ENCODE measurements around the gene MAPK11. TPM values are rescaled to one million over a fixed set of nuclear protein-coding genes. Genes with fewer than 3 reads are reported as not detected.

Gene MAPK11
- total RNA-seq, 1 experiment from 2014 or later: 7.6 TPM

GRCh38 chr22:50315289-50316113 is 45.3 kb upstream of the MAPK11 start:
- no peak overlapping the region for H2AFZ ChIP-seq (ENCODE audit: low read length)
- intact Hi-C loops (cut with micrococcal nuclease): no loop called here

GRCh38 chr22:50314455-50315288 is 44.5 kb upstream of the MAPK11 start:
- Histone ChIP-seq H3K9ac (ENCODE audit: low read length) (no peak overlapping the region), H4K20me1 (ENCODE audit: low read length) (no peaks in the 10 kb centered on the region), H3K36me3 (ENCODE audit: low read depth, low read length) (no peaks in the 10 kb centered on the region), H3K9me2 (replicated peaks; ENCODE audit: low read length) (no peaks in the 10 kb centered on the region), H2AFZ (ENCODE audit: low read length) (no peak overlapping the region), H3K27me3 (ENCODE audit: low read length) (no peaks in the 10 kb centered on the region), H3F3A (ENCODE audit: low read length, unreplicated experiment) (no peaks in the 10 kb centered on the region), H3K79me2 (ENCODE audit: low read length) (no peaks in the 10 kb centered on the region), H3K27ac (ENCODE audit: low read length) (no peak overlapping the region), H3K4me2 (ENCODE audit: low read length) (no peak overlapping the region), H3K9me3 (ENCODE audit: low read length) (no peaks in the 10 kb centered on the region), H3K4me3 (ENCODE audit: low read length) (no peak overlapping the region), H3K4me1 (ENCODE audit: insufficient read depth, low read length) (no peaks in the 10 kb centered on the region)
- BruUV-seq (replicated peaks): no TSS peak
- POLR2A ChIA-PET (ENCODE audit: unreplicated experiment): no interaction called here
- ATAC-seq (no peak), DNase-seq (no peak)
- intact Hi-C loops (cut with micrococcal nuclease): no loop called here
- TF ChIP-seq CTCF (conservative IDR thresholded peaks at IDR 0.05; ENCODE audit: low read depth, low read length): no peak
- no peak for TF ChIP-seq EZH2 (IDR thresholded peaks at IDR 0.05; ENCODE audit: low read length, unreplicated experiment)
- TF ChIP-seq EZH2phosphoT487 (IDR thresholded peaks at IDR 0.05; ENCODE audit: borderline replicate concordance, low read length): no peak
- CTCF ChIA-PET: no interaction called here

More at GRCh38 chr22:50315289-50316113, 45.3 kb upstream of the MAPK11 start:
- no peak overlapping the region for H3K4me3 ChIP-seq (ENCODE audit: low read length)
- no peak for TF ChIP-seq EZH2phosphoT487 (IDR thresholded peaks at IDR 0.05; ENCODE audit: borderline replicate concordance, low read length)
- H3K27ac ChIP-seq (ENCODE audit: low read length): no peak overlapping the region
- no peaks in the 10 kb centered on the region for H3K9me2 ChIP-seq (replicated peaks; ENCODE audit: low read length)
- H3K27me3 ChIP-seq (ENCODE audit: low read length): no peaks in the 10 kb centered on the region
- ATAC-seq: no peak
- no peak overlapping the region for H3K9ac ChIP-seq (ENCODE audit: low read length)
- no peak overlapping the region for H3K4me2 ChIP-seq (ENCODE audit: low read length)
- H3K79me2 ChIP-seq (ENCODE audit: low read length): no peaks in the 10 kb centered on the region
- no TSS peak for BruUV-seq (replicated peaks)
- H3F3A ChIP-seq (ENCODE audit: low read length, unreplicated experiment): no peaks in the 10 kb centered on the region
- POLR2A ChIA-PET (ENCODE audit: unreplicated experiment): no interaction called here
- no peaks in the 10 kb centered on the region for H3K36me3 ChIP-seq (ENCODE audit: low read depth, low read length)
- H4K20me1 ChIP-seq (ENCODE audit: low read length): no peaks in the 10 kb centered on the region
- no peaks in the 10 kb centered on the region for H3K4me1 ChIP-seq (ENCODE audit: insufficient read depth, low read length)
- CTCF ChIA-PET: no interaction called here
- H3K9me3 ChIP-seq (ENCODE audit: low read length): no peaks in the 10 kb centered on the region
- DNase-seq: no peak

- no peaks in the 10 kb centered on the region for H3K27me3 ChIP-seq (ENCODE audit: low read length)
- no peaks in the 10 kb centered on the region for H3K9me3 ChIP-seq (ENCODE audit: low read length)
- TF ChIP-seq EZH2phosphoT487 (IDR thresholded peaks at IDR 0.05; ENCODE audit: borderline replicate concordance, low read length) (no peak), EZH2 (IDR thresholded peaks at IDR 0.05; ENCODE audit: low read length, unreplicated experiment) (no peak), CTCF (conservative IDR thresholded peaks at IDR 0.05; ENCODE audit: low read depth, low read length) (no peak)
- POLR2A ChIA-PET (ENCODE audit: unreplicated experiment): no interaction called here
- no peak overlapping the region for H3K27ac ChIP-seq (ENCODE audit: low read length)
- H3F3A ChIP-seq (ENCODE audit: low read length, unreplicated experiment): no peaks in the 10 kb centered on the region
- H3K79me2 ChIP-seq (ENCODE audit: low read length): no peaks in the 10 kb centered on the region
- H3K9ac ChIP-seq (ENCODE audit: low read length): no peak overlapping the region
- ATAC-seq: no peak
- no peak overlapping the region for H3K4me2 ChIP-seq (ENCODE audit: low read length)
- no peak overlapping the region for H2AFZ ChIP-seq (ENCODE audit: low read length)
- H3K36me3 ChIP-seq (ENCODE audit: low read depth, low read length): no peaks in the 10 kb centered on the region
- no peaks in the 10 kb centered on the region for H3K4me1 ChIP-seq (ENCODE audit: insufficient read depth, low read length)
- H4K20me1 ChIP-seq (ENCODE audit: low read length): no peaks in the 10 kb centered on the region
- BruUV-seq (replicated peaks): no TSS peak
- no peak for DNase-seq
- no peak overlapping the region for H3K4me3 ChIP-seq (ENCODE audit: low read length)
- CTCF ChIA-PET: no interaction called here
- no peaks in the 10 kb centered on the region for H3K9me2 ChIP-seq (replicated peaks; ENCODE audit: low read length)
- intact Hi-C loops (cut with micrococcal nuclease): no loop called here
These were observed 43.9 kb upstream of the MAPK11 start for GRCh38 chr22:50314081-50314454.
